Endothelial cell (in vitro differentiated cells): ENCODE results near the gene RPS6KA2. TPM values are rescaled to one million over a fixed set of nuclear protein-coding genes. Genes with fewer than 3 reads are reported as not detected.

Source experiments
- DNase-seq: peaks from one replicate; pipeline ENCODE4 v3.0.0; 2021; ENCODE audit warnings: low spot score
- H3K27ac Mint-ChIP-seq: one replicate; pipeline ENCODE4 v1.8.0; 2021; ENCODE audit warnings: mixed read lengths, inconsistent platforms; ENCODE audit not compliant: unreplicated experiment
- H3K27me3 Mint-ChIP-seq: one replicate; pipeline ENCODE4 v1.8.0; 2021; ENCODE audit warnings: mild to moderate bottlenecking, moderate library complexity, mixed read lengths, inconsistent platforms; ENCODE audit not compliant: unreplicated experiment
- H3K36me3 Mint-ChIP-seq: one replicate; pipeline ENCODE4 v1.8.0; 2021; ENCODE audit warnings: mild to moderate bottlenecking, low read depth, mixed read lengths, inconsistent platforms; ENCODE audit not compliant: unreplicated experiment
- H3K4me1 Mint-ChIP-seq: one replicate; pipeline ENCODE4 v1.8.0; 2021; ENCODE audit warnings: mild to moderate bottlenecking, mixed read lengths, inconsistent platforms; ENCODE audit not compliant: unreplicated experiment
- H3K4me3 Mint-ChIP-seq: one replicate; pipeline ENCODE4 v1.8.0; 2021; ENCODE audit warnings: mild to moderate bottlenecking, mixed read lengths, inconsistent platforms; ENCODE audit not compliant: unreplicated experiment
- H3K9me3 Mint-ChIP-seq: one replicate; pipeline ENCODE4 v1.8.0; 2021; ENCODE audit warnings: mixed read lengths, inconsistent platforms; ENCODE audit not compliant: unreplicated experiment
- total RNA-seq: library from RNA; stranded (reverse); fragmentation: NEBNext Ultra II Directional; extraction: Animal tissue kit (Norgen Biotek cat#: 25700); gene quantifications from one replicate; pipeline ENCODE4 v1.2.1, GENCODE V29; 2021; ENCODE audit not compliant: unreplicated experiment
- TF ChIP-seq, protein P1 (sequence below): fragments of 200-600 bp; sonication (generic); IDR thresholded peaks from one replicate; pipeline ENCODE4 v1.5.0; 2021; ENCODE audit warnings: antibody characterized with exemption; ENCODE audit not compliant: unreplicated experiment

RPS6KA2 gene
- total RNA-seq, 1 donor from 2014 or later: 105 TPM

DNA sequence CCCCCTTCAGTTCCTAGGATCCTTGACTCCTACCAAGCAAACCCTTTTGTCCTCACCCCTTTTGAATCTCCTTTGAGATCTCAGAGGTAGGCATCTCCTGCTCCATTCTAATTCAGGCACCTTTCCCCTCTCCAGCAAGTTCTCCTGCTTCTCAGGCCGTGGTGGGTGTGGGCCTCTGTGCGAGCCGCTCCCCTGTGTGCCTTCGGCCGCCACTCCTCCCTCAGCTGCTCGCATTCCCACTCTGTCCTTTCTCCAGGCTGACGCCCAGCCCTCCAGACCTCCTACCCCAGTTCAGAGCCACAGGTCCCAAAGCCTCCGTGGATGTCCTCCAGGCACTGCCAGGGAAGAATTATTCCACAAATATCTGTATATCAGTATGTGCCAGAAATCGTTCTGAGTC lies 19.7 kb upstream of the RPS6KA2 start:
- H3K4me3 Mint-ChIP-seq: no peak overlapping the region
- H3K27ac Mint-ChIP-seq: no peak overlapping the region
- DNase-seq: no peak
- no peaks in the 10 kb centered on the region for H3K9me3 Mint-ChIP-seq
- peaks cover 1% of the 10 kb centered on the region for H3K36me3 Mint-ChIP-seq
- peaks cover 4% of the 10 kb centered on the region for H3K27me3 Mint-ChIP-seq
- H3K4me1 Mint-ChIP-seq: peaks cover 15% of the 10 kb centered on the region
- TF ChIP-seq, protein P1, sequence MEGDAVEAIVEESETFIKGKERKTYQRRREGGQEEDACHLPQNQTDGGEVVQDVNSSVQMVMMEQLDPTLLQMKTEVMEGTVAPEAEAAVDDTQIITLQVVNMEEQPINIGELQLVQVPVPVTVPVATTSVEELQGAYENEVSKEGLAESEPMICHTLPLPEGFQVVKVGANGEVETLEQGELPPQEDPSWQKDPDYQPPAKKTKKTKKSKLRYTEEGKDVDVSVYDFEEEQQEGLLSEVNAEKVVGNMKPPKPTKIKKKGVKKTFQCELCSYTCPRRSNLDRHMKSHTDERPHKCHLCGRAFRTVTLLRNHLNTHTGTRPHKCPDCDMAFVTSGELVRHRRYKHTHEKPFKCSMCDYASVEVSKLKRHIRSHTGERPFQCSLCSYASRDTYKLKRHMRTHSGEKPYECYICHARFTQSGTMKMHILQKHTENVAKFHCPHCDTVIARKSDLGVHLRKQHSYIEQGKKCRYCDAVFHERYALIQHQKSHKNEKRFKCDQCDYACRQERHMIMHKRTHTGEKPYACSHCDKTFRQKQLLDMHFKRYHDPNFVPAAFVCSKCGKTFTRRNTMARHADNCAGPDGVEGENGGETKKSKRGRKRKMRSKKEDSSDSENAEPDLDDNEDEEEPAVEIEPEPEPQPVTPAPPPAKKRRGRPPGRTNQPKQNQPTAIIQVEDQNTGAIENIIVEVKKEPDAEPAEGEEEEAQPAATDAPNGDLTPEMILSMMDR: no peak

DNA sequence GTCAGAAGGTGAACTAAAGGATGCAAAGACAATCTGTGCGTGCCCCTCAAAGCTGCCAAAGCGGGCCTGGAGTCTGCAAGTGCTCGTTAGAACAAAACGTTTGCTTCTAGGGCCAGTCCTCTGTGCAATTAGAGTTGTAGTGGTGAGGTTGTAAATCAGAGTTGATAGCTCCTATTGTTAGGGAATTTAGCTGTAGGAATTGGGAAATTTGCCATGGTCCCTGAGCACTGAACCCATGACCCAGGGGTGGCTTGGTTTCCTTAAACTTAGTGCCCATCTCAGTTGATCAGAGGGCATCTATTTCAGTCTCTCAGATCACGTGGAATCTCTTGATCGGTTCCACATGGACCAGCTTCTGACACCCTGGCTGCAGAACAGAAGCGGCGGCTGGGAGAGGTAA lies 18.8 kb upstream of the RPS6KA2 start:
- DNase-seq: no peak
- Mint-ChIP-seq H3K27me3 (peaks cover 4% of the 10 kb centered on the region), H3K4me3 (no peak overlapping the region), H3K27ac (no peak overlapping the region), H3K9me3 (no peaks in the 10 kb centered on the region), H3K4me1 (peaks cover 18% of the 10 kb centered on the region), H3K36me3 (no peaks in the 10 kb centered on the region)
- TF ChIP-seq, protein P1: no peak

DNA sequence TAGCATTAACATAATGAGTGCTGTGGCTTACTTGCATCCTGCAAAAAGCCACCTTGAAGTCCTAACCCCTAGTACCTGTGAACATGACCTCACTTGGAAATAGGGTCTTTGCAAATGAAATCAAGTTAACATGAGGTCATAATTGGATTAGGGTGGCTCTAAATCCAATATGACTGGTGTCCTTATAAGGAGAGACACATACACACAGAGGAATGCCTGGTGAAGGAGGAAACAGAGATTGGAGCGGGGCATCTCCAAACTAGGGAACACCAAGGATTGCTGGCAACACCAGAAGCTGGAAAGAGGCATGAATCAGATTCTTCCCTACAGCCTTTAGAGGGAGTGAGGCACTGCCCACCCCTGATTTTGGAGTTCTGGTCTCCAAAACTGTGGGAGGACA lies 17.6 kb upstream of the RPS6KA2 start:
- Mint-ChIP-seq H3K27me3 (peaks cover 6% of the 10 kb centered on the region), H3K4me3 (no peak overlapping the region), H3K27ac (no peak overlapping the region), H3K36me3 (no peaks in the 10 kb centered on the region), H3K4me1 (peaks cover 27% of the 10 kb centered on the region), H3K9me3 (no peaks in the 10 kb centered on the region)
- no peak for DNase-seq
- TF ChIP-seq, protein P1: no peak

DNA sequence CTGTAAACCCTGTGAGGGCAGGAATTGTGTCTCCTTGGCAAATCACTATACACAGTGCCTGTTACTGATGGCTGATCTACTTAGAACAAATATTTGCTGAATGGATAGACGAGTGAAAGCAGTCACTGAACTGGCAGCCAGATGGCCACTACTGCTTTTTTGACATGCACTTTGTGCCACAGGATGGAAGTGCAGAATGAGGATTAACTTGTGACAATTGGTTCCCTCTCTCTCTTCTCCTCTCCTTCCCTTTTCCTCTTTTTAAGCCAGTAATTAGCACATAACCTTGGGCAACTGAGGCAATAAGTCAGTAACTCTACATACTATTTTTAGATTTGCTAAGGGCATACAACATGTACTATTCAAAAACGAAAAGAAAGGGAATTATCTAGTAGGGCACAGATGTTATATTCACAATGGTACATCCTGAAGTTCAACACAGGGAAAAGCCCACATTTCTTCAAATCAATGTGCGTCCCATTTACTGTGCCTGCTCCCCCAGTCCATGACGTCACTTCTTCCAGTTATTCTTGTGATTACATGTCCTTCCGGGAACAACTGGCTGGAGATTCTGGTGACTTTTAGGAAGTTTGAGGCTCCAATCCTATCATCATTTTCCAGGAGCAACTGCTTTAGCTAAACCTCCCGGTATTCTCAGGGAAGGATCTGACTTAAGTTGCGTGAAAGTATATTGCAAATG lies 17.0 kb upstream of the RPS6KA2 start:
- TF ChIP-seq, protein P1: no peak
- Mint-ChIP-seq H3K27me3 (peaks cover 10% of the 10 kb centered on the region), H3K4me3 (no peak overlapping the region), H3K9me3 (no peaks in the 10 kb centered on the region), H3K4me1 (peaks cover 33% of the 10 kb centered on the region), H3K36me3 (no peaks in the 10 kb centered on the region), H3K27ac (no peak overlapping the region)
- DNase-seq: no peak

DNA sequence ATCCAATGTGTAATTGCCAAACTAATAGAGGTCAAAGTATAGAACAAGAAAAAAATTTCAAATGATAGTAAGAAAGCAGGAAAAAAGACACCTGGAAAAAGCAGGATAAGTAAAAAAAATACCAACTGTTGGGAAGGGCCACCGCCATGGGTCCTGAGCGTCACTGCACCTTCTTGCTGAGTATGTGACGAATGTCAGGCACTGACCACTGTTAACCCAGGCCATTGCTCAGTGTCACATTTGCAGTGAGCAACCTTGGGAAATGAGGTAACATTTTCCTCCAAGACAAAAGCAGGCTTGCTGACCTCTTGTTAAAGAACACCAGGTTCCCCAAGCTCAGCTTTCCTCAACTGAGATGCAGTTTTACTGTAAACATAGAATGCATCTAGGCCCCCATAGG lies 15.6 kb upstream of the RPS6KA2 start:
- no peak for DNase-seq
- Mint-ChIP-seq H3K36me3 (peaks cover 4% of the 10 kb centered on the region), H3K27ac (no peak overlapping the region), H3K9me3 (no peaks in the 10 kb centered on the region), H3K27me3 (peaks cover 14% of the 10 kb centered on the region), H3K4me1 (peaks cover 42% of the 10 kb centered on the region), H3K4me3 (no peak overlapping the region)
- TF ChIP-seq, protein P1: no peak
